HepG2 (cell line): ENCODE results near the gene KRT32.

ENCODE experiments used
- EZH2 ChIP-seq: conservative IDR thresholded peaks from 2 replicates; pipeline ENCODE4 v1.6.1; 2012; ENCODE audit warnings: mild to moderate bottlenecking, low read depth, low read length, moderate library complexity
- IRX3 ChIP-seq: sonication (generic); formaldehyde crosslinking; IDR thresholded peaks from 2 replicates; pipeline ENCODE4 v1.8.1; 2023; ENCODE audit warnings: mild to moderate bottlenecking, low read depth, missing genetic modification reagents, borderline replicate concordance
- MLXIP ChIP-seq: sonication (generic); formaldehyde crosslinking; IDR thresholded peaks from 2 replicates; pipeline ENCODE4 v1.9.0; 2021; ENCODE audit warnings: missing genetic modification reagents, borderline replicate concordance
- MYNN ChIP-seq: sonication (generic); formaldehyde crosslinking; IDR thresholded peaks from 2 replicates; pipeline ENCODE4 v1.4.0; 2020; ENCODE audit warnings: mild to moderate bottlenecking, low read depth, missing genetic modification reagents
- RAD51 ChIP-seq: fragments of 450-650 bp; IDR thresholded peaks from 2 replicates; pipeline ENCODE4 v1.6.1; 2016; ENCODE audit warnings: borderline replicate concordance
- ZBTB44 ChIP-seq: sonication (generic); formaldehyde crosslinking; IDR thresholded peaks from 2 replicates; pipeline ENCODE4 v1.4.0; 2020; ENCODE audit warnings: missing genetic modification reagents
- ZNF317 ChIP-seq: sonication (generic); formaldehyde crosslinking; IDR thresholded peaks from 2 replicates; pipeline ENCODE4 v1.5.0; 2020; ENCODE audit warnings: mild to moderate bottlenecking, missing genetic modification reagents
- ZNF576 ChIP-seq: sonication (generic); formaldehyde crosslinking; IDR thresholded peaks from 2 replicates; pipeline ENCODE4 v1.4.0; 2020; ENCODE audit warnings: mild to moderate bottlenecking, missing genetic modification reagents
- ZNF609 ChIP-seq: sonication (generic); formaldehyde crosslinking; IDR thresholded peaks from 2 replicates; pipeline ENCODE4 v1.4.0; 2020; ENCODE audit warnings: mild to moderate bottlenecking, missing genetic modification reagents, borderline replicate concordance
- ZNF777 ChIP-seq: sonication (generic); formaldehyde crosslinking; IDR thresholded peaks from 2 replicates; pipeline ENCODE4 v1.4.0; 2020; ENCODE audit warnings: missing genetic modification reagents
- ZSCAN22 ChIP-seq: sonication (generic); formaldehyde crosslinking; IDR thresholded peaks from 2 replicates; pipeline ENCODE4 v1.4.0; 2020; ENCODE audit warnings: mild to moderate bottlenecking, missing genetic modification reagents
- TF ChIP-seq, protein P1 (sequence below): sonication (generic); formaldehyde crosslinking; IDR thresholded peaks from 2 replicates; pipeline ENCODE4 v1.8.0; 2022; ENCODE audit warnings: mild to moderate bottlenecking, missing genetic modification reagents
- TF ChIP-seq, protein P2 (sequence below): sonication (generic); formaldehyde crosslinking; conservative IDR thresholded peaks from 2 replicates; pipeline ENCODE4 v1.4.0; 2020; ENCODE audit warnings: missing genetic modification reagents

GRCh38 chr17:41492351-41492750 lies 25.2 kb upstream of the KRT32 start:
- TF ChIP-seq EZH2 (no peak), ZBTB44 (CRISPR knock-in tag) (no peak), MLXIP (CRISPR knock-in tag) (no peak), ZNF576 (CRISPR knock-in tag) (no peak), ZNF777 (CRISPR knock-in tag) (no peak), ZNF609 (CRISPR knock-in tag) (no peak), IRX3 (CRISPR knock-in tag) (no peak), ZNF317 (CRISPR knock-in tag) (no peak), MYNN (CRISPR knock-in tag) (no peak), RAD51 (no peak), ZSCAN22 (CRISPR knock-in tag) (no peak)
- TF ChIP-seq, protein P1, sequence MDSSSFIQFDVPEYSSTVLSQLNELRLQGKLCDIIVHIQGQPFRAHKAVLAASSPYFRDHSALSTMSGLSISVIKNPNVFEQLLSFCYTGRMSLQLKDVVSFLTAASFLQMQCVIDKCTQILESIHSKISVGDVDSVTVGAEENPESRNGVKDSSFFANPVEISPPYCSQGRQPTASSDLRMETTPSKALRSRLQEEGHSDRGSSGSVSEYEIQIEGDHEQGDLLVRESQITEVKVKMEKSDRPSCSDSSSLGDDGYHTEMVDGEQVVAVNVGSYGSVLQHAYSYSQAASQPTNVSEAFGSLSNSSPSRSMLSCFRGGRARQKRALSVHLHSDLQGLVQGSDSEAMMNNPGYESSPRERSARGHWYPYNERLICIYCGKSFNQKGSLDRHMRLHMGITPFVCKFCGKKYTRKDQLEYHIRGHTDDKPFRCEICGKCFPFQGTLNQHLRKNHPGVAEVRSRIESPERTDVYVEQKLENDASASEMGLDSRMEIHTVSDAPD (CRISPR knock-in tag) = no peak
- TF ChIP-seq, protein P2, sequence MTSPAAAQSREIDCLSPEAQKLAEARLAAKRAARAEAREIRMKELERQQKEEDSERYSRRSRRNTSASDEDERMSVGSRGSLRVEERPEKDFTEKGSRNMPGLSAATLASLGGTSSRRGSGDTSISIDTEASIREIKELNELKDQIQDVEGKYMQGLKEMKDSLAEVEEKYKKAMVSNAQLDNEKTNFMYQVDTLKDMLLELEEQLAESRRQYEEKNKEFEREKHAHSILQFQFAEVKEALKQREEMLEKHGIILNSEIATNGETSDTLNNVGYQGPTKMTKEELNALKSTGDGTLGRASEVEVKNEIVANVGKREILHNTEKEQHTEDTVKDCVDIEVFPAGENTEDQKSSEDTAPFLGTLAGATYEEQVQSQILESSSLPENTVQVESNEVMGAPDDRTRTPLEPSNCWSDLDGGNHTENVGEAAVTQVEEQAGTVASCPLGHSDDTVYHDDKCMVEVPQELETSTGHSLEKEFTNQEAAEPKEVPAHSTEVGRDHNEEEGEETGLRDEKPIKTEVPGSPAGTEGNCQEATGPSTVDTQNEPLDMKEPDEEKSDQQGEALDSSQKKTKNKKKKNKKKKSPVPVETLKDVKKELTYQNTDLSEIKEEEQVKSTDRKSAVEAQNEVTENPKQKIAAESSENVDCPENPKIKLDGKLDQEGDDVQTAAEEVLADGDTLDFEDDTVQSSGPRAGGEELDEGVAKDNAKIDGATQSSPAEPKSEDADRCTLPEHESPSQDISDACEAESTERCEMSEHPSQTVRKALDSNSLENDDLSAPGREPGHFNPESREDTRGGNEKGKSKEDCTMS (CRISPR knock-in tag) = no peak
